ENCODE measurements around the gene CLSTN2.

CLSTN2 gene

DNA sequence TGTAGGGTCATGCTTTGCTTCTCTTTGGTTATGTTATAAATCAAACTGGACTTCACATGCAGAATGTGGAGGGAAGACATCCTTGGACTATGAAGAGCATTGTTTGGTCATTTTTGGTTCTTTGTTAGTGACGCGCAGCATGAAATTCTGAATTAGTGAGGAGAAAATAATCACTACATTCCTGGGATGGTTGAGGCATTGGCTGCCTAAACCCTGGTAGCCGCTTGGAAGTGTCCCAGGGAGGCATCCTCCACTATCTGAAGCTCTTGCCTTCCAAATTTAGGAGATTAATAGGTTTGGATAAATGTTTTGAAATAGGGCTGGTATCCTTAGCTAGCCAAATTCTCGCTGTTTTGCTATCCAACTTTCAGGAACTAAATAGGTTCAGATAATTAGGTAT, 96.2 kb downstream of the CLSTN2 start:
- TF ChIP-seq, protein P1, sequence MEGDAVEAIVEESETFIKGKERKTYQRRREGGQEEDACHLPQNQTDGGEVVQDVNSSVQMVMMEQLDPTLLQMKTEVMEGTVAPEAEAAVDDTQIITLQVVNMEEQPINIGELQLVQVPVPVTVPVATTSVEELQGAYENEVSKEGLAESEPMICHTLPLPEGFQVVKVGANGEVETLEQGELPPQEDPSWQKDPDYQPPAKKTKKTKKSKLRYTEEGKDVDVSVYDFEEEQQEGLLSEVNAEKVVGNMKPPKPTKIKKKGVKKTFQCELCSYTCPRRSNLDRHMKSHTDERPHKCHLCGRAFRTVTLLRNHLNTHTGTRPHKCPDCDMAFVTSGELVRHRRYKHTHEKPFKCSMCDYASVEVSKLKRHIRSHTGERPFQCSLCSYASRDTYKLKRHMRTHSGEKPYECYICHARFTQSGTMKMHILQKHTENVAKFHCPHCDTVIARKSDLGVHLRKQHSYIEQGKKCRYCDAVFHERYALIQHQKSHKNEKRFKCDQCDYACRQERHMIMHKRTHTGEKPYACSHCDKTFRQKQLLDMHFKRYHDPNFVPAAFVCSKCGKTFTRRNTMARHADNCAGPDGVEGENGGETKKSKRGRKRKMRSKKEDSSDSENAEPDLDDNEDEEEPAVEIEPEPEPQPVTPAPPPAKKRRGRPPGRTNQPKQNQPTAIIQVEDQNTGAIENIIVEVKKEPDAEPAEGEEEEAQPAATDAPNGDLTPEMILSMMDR (IDR thresholded peaks at IDR 0.05; ENCODE audit: low read depth, low read length, missing control alignments), result no peak
- no peak for DNase-seq (ENCODE audit: extremely low read depth, low read depth)
- H3K4me3 ChIP-seq (replicated peaks; ENCODE audit: low read depth, low read length), result no peak overlapping the region

DNA sequence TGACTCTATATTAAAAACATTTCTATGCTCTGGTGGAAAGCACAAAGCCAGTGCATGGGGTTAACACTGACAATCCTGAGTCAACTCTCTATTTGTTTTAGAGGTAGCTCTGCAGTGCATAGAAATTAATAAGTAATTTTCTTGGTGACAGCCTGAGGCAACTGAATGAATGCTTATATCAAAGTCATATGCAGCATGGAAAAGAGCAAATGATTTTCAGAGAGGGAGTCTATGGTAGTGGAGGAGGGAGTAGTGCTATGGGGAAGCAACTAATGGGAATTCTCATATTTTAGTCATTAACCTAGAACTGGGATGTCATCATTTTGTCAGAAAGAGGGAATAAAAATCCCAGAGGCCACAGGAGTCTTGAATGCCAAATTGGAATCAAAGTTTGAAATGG, 99.1 kb downstream of the CLSTN2 start:
- TF ChIP-seq, protein P1 (IDR thresholded peaks at IDR 0.05; ENCODE audit: low read depth, low read length, missing control alignments), result no peak
- DNase-seq (ENCODE audit: extremely low read depth, low read depth), result no peak
- H3K4me3 ChIP-seq (replicated peaks; ENCODE audit: low read depth, low read length), result no peak overlapping the region

GRCh38 chr3:140035871-140036270, 100.9 kb downstream of the CLSTN2 start:
- TF ChIP-seq, protein P1 (IDR thresholded peaks at IDR 0.05; ENCODE audit: low read depth, low read length, missing control alignments), result no peak
- no peak for DNase-seq (ENCODE audit: extremely low read depth, low read depth)
- no peak overlapping the region for H3K4me3 ChIP-seq (replicated peaks; ENCODE audit: low read depth, low read length)

DNA sequence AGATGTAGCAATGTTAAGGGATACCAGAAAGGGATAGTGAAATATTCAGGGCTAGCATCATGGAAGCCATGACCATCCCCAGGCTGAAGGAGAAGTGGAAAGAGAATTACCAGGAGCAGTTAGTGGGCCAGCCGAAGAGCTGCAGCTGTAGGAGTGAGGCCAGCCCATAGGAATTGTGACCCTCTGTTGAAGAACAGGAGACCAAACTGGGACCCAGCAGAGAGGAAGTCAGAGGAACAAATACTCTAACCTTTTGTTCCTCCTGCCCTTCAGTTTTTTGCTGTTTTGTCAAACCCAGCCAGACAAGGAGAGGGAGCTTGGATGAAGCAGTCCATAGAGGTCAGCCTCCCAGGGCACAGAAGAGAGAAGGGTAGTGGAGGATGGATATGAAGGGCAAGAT, 115.4 kb downstream of the CLSTN2 start:
- DNase-seq (ENCODE audit: extremely low read depth, low read depth), result no peak
- no peak overlapping the region for H3K4me3 ChIP-seq (replicated peaks; ENCODE audit: low read depth, low read length)
- TF ChIP-seq, protein P1 (IDR thresholded peaks at IDR 0.05; ENCODE audit: low read depth, low read length, missing control alignments), result no peak

DNA sequence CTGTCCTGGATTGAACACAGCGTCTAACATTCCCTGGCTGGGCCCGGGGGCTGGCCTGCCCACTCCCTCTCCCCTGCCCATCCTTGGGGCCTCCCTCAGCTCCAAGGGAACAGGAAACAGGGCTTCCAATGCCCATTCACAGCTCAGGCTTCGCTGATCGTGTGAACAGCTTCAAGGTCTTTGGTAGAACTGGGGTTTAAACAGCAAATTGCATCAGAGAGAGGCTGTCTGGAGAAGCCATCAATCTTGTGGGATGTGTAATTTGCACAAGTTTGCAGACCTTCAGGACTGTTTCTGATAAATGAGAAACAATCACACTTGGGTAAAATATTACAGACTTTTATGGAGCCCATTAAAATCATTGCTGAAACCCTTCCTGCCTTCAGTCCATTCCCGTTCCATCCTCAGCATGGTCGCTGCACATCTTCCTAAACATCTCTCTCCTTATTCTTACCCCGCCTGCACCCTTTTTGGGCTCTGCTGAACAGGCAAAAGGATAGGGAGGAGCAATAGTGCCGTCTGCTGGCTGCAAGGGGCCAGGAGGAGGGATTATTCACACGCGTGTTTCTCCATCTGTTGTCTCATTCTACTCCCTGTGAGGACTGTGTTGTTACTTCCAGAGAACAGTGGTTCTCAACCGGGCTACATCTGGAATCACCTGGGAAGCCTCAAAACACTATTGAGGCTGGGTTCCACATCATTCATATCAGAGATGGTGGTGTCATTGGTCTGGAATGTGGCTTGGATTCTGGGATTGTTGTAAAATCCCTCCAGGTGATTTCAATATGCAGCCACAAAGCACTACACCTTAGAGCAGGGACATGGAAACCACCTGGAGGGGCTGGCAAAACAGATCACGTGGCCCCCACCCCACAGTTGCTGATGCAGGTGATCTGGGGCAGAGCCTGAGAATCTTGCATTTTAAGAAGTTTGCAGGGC, 116.3 kb downstream of the CLSTN2 start:
- DNase-seq (ENCODE audit: extremely low read depth, low read depth), result no peak
- H3K4me3 ChIP-seq (replicated peaks; ENCODE audit: low read depth, low read length), result no peak overlapping the region

GRCh38 chr3:140052771-140053702, 118.1 kb downstream of the CLSTN2 start:
- H3K4me3 ChIP-seq (replicated peaks; ENCODE audit: low read depth, low read length), result no peak overlapping the region
- no peak for DNase-seq (ENCODE audit: extremely low read depth, low read depth)
- TF ChIP-seq, protein P1 (IDR thresholded peaks at IDR 0.05; ENCODE audit: low read depth, low read length, missing control alignments), result no peak

More for the DNA sequence above, 116.3 kb downstream of the CLSTN2 start:
- TF ChIP-seq, protein P1 (IDR thresholded peaks at IDR 0.05; ENCODE audit: low read depth, low read length, missing control alignments), result peak; percentile 29

Data from HFF-Myc (cell line).